HG03378 (cell line): ENCODE results near the gene ZG16.

Source experiments
- ATAC-seq: cut with Tn5 transposase; IDR thresholded peaks from one replicate; pipeline ENCODE4 v1.9.1; 2021; ENCODE audit warnings: mild to moderate bottlenecking, moderate library complexity; ENCODE audit not compliant: unreplicated experiment

The ZG16 gene

DNA sequence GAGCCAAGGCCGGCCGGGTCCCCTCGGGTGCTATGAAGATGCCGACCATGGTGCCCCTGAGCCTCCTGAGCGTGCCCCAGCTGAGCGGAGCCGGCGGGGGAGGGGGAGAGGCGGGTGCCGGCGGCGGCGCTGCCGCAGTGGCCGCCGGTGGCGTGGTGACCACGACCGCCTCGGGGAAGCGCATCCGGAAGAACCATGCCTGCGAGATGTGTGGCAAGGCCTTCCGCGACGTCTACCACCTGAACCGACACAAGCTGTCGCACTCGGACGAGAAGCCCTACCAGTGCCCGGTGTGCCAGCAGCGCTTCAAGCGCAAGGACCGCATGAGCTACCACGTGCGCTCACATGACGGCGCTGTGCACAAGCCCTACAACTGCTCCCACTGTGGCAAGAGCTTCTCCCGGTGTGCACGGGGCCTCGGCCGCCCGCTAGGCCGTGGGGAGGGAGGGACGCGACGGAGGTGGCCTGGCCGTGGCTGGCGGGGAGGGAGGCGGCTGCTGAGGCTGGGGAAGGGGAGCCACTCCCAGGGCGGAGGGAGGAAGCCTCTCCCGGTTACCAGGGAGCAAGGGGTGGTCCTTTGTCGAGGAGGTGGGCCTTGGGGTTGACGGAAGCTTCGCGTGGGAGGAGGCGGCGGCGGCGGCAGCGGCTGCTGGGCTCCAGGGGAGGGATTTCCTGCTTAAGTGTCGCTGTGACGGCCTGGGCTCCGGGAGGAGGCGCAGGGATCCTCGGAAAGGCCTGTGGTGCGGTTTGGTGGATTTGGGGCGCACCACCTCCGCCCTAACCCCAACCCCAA lies 29.6 kb downstream of the ZG16 start:
- ATAC-seq: no peak

DNA sequence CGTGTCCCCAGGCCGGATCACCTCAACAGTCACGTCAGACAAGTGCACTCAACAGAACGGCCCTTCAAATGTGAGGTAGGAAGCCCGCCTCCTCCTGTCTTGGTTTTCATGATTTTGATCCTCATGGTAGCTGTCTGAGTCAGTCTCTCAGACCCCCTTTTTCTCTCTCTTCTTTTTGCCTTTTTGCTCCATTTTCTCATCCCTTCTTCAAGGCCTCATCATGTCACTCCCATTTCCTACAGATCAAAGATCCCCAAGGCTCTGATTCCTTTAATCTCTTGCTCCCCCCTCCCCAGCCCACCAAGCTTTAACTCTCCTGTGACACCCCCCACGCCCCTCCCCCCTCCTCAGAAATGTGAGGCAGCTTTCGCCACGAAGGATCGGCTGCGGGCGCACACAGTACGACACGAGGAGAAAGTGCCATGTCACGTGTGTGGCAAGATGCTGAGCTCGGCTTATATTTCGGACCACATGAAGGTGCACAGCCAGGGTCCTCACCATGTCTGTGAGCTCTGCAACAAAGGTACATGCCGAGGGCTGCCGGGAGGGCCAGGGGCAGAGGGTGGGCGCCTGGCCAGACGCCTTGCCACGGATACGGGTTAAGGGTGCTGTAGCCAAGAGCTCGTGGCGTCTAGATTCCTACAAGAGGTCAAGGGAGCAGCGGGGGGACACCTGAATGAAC lies 30.3 kb downstream of the ZG16 start:
- no peak for ATAC-seq

DNA sequence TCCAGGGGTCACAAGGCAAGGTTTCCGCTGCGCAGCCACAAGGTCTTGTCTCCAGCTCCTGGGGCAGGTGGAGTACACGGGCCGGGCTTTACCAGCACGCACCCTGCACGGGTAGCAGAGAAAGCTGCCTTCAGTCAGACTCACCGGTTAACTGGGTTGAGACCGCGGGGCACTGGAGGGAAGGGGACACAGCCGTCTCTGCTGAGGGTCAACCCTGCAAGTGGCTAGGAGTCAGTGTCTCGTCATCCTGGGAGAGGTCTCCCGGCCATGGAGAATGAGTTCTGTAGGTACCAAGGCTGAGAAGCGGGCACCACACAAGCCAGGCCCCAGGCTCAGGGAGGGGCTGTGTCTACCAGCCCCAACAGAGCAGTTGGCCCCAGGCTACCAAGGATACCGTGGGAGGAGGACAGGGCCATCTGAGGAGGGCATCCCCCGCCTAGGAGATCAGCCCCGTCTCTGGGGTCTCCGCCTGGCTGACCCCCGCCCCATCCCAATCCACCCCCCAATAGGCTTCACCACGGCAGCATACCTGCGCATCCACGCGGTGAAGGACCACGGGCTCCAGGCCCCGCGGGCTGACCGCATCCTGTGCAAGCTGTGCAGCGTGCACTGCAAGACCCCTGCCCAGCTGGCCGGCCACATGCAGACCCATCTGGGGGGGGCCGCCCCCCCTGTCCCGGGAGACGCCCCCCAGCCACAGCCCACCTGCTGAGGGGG lies 31.1 kb downstream of the ZG16 start:
- no peak for ATAC-seq

DNA sequence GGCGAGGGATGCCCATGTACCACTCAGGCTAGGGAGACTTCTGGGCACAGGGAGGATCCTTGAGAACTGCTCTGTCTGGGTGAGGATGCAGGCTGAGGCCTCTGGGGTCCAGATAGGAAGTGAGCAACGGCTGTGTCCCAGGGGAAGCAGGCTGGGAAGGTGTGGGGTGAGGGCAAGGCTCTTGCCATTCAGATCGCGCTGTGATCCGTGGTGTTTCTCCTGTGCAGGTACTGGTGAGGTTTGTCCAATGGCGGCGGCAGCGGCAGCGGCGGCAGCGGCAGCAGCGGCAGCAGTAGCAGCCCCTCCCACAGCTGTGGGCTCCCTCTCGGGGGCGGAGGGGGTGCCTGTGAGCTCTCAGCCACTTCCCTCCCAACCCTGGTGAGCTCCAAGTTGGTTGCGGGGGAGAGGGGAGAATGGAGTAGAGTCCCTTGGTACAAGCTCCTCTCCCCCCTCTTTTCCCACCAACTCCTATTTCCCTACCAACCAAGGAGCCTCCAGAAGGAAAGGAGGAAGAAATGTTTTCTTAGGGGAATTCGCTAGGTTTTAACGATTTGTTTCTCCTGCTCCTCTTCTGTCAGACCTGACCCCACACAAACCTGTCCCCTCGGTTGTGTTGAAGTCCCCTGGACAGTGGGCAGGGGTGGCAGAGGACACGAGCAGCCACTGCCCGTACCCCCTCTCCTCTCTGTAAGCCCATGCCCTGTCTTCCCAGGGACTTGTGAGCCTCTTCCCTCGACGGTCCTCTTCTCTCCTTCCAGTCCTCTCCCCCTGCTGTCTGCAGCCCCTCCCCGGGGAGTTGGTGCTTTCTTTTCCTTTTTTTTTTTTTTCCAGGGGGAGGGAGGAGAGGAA lies 32.0 kb downstream of the ZG16 start:
- ATAC-seq: no peak

DNA sequence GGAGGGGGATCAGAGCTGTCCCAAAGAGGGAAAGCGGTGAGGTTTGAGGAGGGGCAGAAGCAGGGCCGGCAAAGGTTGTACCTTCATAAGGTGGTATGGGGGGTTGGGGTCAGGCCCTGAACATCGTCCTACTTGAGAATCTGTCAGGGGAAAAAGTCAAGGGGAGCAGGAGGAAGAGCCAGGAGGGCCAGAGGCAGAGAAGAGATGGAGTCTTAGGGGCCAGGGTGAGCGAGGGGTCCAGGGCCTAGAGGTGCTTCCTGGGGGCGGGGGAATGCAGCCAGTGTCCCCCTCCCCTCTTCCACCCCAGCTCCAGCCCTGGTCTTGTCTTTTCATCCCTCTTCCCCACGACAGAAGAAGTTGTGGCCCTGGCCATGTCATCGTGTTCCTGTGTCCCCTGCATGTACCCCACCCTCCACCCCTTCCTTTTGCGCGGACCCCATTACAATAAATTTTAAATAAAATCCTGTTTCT lies 32.7 kb downstream of the ZG16 start:
- ATAC-seq: no peak

DNA sequence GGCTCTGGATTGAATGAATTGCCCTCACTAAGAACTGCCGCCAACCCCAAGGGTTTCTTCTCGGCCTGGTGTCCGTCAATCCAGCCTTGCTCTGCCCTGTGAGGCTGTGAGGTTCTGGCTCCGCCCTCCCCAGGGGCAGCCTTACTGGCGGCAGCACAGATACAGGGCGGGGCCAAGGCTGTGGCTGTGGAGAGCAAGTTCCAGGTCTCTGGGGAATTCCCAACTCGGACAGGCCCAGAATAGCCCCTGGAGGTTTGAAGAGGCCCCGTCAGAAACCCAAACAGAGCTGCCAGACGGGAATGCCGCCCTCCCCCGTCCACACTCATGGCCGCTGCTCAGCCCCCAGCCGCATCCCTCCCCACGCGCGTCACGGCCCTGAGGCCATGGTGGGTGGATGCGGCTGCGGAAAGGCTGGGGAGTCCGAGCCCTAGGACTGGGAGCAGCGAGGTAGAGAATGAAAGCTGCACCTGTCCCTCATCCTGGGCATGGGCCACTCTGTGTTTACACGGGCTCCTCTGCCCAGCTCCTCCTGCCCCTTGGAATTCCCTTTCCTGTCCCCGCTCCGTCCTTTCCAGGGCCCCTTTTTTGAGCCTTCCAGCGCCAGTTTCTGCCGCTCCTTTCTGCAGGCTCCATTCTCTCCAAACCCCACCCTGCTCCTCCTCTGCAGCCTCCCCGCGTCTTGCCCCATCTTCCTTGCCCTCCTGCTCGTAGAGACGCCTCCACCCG lies 33.3 kb downstream of the ZG16 start:
- no peak for ATAC-seq

DNA sequence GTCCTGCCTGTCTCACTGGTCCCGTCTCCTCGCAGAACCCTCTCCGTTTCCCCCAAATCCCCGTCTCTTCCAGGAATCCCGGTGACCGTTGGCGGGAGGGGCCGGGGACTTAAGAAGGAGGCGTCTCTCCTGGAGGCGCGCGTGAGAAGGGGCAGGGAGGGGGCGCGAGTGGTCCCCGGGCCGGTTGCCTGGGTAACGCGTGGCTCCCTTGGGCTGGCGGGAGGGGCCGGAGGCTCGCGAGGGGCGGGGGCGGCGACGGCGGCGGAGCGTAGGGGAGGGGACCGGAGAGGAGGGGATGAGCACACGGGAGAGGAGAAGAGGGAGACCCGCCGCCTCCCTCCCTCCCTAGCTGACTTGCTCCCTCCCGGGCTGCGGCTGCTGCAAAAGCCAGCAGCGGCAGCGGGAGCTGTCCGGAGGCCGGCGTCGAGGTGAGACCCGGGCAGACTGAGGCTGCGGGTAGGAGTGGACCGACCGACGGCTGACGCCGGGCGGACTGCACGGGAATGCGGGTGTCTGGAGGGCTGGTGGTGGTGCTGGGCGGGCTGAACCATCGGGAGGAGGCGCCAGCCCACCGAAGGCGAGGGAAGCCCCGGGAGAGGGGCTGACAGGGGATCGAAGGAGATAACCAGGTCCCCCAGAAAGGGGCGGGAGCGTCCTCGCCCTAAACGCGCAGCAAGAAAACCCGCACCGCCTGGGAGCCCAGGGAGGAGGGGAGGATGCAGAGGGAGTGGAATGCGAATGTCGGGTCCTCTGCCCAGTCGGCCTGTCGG lies 34.0 kb downstream of the ZG16 start, which contains the start of gene PRRT2:
Gene PRRT2, plus strand, starts transcription at position 298 of the 770 bp plus-strand sequence. CDS start 862 bp downstream, outside the sequence.
- no peak for ATAC-seq

DNA sequence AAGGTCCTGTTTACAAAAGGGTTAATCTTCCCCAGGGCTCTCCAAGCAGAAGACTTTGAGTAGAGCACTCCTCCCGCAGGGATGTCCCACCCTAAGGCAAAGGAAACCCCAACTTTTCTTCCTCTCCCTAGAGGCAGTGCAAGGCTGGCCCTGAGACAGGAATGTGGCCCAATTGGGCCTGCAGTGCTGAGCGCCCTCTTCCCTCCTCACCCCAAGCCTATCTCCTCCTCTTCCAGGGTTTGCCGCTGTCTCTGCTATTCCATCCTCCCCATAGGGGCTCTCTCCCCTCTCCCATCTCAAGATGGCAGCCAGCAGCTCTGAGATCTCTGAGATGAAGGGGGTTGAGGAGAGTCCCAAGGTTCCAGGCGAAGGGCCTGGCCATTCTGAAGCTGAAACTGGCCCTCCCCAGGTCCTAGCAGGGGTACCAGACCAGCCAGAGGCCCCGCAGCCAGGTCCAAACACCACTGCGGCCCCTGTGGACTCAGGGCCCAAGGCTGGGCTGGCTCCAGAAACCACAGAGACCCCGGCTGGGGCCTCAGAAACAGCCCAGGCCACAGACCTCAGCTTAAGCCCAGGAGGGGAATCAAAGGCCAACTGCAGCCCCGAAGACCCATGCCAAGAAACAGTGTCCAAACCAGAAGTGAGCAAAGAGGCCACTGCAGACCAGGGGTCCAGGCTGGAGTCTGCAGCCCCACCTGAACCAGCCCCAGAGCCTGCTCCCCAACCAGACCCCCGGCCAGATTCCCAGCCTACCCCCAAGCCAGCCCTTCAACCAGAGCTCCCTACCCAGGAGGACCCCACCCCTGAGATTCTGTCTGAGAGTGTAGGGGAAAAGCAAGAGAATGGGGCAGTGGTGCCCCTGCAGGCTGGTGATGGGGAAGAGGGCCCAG lies 34.9 kb downstream of the ZG16 start:
- ATAC-seq: no peak

DNA sequence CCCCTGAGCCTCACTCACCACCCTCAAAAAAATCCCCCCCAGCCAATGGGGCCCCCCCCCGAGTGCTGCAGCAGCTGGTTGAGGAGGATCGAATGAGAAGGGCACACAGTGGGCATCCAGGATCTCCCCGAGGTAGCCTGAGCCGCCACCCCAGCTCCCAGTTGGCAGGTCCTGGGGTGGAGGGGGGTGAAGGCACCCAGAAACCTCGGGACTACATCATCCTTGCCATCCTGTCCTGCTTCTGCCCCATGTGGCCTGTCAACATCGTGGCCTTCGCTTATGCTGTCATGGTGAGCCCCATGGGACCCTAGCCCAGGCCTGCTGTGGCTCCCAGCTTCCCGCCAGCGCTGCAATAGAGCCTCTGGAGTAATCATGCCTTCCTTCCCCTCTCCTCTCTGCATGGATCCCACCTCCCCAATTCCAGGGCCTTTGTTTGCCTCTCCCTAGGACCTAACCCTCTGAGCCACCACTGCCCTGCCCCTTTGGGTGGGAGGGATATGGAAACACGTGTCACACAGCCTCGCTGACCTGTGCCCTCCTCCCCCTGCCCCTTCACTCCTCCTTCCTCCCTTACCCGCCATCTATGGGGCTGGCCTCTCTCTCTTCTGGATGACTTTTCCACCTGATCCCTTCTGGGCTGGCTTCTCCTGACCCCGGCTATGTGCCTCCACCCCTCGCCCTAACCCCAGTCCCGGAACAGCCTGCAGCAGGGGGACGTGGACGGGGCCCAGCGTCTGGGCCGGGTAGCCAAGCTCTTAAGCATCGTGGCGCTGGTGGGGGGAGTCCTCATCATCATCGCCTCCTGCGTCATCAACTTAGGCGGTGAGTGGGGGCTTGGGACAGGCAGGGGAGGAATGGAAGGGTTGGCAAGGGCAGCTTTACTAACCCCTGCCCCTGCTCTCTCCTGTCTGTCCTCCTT lies 35.8 kb downstream of the ZG16 start:
- no peak for ATAC-seq

DNA sequence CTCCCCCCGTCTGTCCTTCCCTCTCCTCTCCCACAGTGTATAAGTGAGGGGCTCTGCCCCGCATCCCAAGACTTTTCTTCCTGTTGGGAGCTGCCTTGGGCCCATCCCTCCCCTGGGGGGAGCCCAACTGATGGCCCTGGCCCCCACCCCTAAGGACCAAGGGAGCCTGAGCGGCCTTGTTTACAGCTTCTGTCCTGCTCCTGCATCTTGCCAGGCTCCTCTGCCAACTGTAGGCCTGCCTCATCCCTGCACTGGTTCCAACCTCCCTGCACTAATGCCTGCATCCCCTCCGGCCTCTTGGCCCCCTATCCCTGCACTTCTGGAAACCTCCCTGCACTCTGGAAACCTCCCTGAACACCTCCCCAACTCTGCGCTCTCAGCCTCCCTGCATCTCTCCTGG lies 36.5 kb downstream of the ZG16 start:
- no peak for ATAC-seq

DNA sequence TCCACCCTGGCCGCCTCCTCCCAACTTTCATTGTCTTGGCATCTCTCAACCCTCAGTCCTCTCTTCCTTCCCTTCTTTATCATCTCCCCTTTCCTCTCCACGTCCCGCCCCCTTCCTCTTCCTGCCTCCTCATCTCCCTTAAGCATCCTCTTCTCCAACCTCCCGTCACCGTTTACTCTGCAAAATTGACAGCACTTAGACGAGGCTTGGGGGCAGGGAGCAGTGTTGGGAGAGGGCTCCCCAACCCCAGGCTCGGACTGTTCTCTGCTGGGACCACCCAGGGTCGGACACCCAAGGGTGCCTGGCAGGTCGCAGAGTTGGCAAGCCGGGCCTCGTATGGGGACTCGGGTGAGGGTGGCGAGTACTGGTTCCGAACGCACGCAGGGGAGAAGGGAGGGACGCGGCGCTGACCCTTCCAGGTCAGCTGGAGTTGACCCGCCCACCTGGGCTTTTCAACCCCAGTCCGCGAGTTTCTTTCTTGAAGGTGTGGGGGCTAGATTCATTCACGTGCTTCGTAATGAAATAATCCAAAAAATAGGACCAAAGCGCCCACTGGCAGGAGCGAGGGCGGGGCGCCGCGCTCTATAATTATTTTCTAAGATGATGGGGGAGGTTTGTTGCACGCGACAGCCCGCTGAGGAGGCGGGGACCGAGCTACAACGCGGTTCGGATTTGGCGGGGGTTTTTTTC lies 37.1 kb downstream of the ZG16 start:
- no peak for ATAC-seq

DNA sequence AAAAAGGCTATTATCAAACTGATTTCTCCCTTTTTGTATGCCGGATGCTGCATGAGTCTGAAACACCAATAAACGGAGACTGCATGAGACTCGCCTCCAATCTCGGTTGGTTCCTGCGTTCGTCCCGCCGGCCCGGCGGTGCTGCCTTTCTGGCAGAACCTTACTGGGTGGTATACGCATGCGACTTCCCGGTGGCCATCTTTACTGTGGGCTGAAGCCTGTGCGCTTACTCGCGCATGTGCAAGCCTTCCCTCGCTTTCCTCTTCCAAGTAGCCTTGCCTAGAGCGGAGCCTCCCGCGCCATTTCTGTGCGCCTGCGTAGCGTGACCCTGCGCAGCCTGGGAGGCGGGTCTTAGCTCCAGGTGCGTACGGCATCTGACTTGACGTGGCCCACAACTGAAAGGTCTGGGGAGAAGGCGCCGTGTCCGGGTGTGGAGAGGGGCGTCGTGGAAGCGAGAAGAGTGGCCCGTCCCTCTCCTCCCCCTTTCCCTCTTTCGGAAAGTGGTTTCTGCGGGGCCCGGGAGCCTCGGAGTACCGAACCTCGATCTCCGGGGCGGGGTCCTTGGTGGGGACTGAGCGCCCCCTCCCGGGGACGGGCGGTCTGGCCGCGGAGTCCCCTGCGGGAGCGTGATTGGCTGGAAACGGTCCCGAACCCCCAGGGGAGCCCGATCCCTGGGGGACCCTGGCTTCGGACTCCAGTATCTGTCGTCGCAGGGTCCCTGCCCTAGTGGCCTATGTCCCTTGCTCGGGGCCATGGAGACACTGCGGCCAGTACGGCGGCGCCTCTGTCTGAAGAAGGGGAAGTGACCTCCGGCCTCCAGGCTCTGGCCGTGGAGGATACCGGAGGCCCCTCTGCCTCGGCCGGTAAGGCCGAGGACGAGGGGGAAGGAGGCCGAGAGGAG lies 38.0 kb downstream of the ZG16 start, which contains the start of gene PAGR1:
Gene PAGR1, plus strand, starts transcription at position 360 of the 901 bp plus-strand sequence. Its CDS starts 374 bp downstream, at position 734.
- ATAC-seq: peak; percentile 71

DNA sequence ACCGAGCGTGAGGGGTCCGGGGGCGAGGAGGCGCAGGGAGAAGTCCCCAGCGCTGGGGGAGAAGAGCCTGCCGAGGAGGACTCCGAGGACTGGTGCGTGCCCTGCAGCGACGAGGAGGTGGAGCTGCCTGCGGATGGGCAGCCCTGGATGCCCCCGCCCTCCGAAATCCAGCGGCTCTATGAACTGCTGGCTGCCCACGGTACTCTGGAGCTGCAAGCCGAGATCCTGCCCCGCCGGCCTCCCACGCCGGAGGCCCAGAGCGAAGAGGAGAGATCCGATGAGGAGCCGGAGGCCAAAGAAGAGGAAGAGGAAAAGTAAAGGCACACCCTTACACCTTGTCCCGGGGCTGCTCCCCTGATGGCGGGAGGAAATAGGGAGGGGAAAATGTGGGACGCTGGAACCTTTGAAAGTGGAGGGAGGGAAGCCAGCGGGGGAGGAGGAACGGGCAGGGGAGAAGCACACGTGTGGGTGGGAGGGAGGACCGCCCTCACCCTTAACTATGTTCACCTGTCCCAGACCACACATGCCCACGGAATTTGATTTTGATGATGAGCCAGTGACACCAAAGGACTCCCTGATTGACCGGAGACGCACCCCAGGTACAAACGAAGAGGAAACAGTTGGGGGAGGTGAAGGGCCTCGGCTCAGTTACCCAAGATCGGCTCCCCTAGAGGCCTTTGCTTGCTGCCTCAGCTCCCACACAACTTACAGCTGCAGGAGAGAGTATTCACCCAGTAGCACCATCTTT lies 38.8 kb downstream of the ZG16 start:
- ATAC-seq: no peak

DNA sequence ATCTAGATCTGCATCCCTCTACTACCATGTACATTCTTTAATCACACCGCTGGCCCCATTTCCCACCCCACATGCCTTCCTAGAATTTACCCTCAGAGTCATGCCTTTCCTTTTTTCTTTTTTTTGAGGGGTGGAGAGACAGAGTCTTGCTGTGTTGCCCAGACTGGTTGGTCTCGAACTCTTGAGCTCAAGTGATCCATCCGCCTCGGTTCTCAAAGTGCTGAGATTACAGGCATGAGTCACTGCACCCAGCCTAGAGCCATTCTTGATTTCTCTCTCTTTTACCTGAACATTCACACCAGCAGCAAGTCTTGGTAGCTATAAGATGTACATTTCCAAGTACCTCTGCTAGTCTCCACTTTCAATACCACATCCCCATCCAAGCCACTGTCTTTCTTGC lies 40.0 kb downstream of the ZG16 start:
- no peak for ATAC-seq

DNA sequence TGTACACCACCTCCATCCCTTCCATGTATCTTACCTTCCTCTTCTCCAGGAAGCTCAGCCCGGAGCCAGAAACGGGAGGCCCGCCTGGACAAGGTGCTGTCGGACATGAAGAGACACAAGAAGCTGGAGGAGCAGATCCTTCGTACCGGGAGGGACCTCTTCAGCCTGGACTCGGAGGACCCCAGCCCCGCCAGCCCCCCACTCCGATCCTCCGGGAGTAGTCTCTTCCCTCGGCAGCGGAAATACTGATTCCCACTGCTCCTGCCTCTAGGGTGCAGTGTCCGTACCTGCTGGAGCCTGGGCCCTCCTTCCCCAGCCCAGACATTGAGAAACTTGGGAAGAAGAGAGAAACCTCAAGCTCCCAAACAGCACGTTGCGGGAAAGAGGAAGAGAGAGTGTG lies 41.5 kb downstream of the ZG16 start:
- no peak for ATAC-seq
